Renal cortex interstitium (tissue), 11 donors: ENCODE data around the gene RSU1. TPM values are rescaled to one million over a fixed set of nuclear protein-coding genes. Genes with fewer than 3 reads are reported as not detected.

Experiments used
- DNase-seq, 11 donors: peaks; one replicate each; pipeline ENCODE4 v3.0.0-alpha.2; 2013; ENCODE audit warnings: low read depth in 9 of 11, low spot score in 4 of 11; ENCODE audit errors: extremely low read depth in 1 of 11
- polyA plus RNA-seq, 3 donors: library from polyadenylated mRNA; unstranded; fragments of 120-200 nt; gene quantifications; one replicate each; pipeline ENCODE4 v1.2.1, GENCODE V29; 2013; ENCODE audit not compliant: insufficient read length in 3 of 3

RSU1 gene
- polyA plus RNA-seq, 3 donors: 66.5 to 71.2 (median 68.3) TPM

DNA sequence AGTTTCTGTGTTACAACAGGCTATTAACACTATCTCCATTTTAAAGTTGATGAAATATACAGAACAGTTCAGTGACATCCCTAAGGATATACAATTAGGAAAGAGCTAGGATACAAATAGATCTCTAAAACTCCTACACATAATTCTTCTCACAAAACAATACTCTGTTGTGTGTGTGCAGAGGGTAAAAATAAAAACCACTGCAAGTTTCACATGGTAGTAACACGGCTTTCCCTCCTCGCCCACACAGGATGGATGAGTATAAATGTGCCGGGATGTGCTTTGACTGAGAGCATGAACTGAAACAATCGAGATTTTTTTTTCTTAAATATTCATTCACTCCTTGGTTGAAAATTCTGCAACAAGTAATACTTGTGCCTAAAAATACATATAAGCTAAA is 164.0 kb downstream of the RSU1 start:
- DNase-seq: no peak

- no peak for DNase-seq
Measured at GRCh38 chr10:16652154-16652553, 165.1 kb downstream of the RSU1 start.

DNA sequence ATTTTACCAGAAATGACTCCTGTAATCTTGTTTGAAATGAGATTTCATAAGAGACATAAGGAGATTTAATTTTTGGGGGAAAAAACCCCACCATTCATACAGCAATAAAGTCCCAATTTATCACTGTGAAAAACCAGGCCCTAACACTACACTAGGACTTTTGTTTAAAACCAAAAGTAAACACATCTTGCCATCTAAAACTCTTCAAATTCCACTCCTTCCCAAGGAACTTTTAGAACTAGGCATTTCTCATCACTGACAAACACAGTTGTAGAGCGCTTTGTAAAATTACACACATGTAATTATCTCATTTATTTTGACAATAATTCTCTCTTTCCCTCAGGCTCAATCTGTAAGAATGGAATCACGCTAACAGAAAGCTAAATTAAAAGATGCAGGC is 167.5 kb downstream of the RSU1 start:
- no peak for DNase-seq

GRCh38 chr10:16648366-16648765 is 168.9 kb downstream of the RSU1 start:
- no peak for DNase-seq

DNA sequence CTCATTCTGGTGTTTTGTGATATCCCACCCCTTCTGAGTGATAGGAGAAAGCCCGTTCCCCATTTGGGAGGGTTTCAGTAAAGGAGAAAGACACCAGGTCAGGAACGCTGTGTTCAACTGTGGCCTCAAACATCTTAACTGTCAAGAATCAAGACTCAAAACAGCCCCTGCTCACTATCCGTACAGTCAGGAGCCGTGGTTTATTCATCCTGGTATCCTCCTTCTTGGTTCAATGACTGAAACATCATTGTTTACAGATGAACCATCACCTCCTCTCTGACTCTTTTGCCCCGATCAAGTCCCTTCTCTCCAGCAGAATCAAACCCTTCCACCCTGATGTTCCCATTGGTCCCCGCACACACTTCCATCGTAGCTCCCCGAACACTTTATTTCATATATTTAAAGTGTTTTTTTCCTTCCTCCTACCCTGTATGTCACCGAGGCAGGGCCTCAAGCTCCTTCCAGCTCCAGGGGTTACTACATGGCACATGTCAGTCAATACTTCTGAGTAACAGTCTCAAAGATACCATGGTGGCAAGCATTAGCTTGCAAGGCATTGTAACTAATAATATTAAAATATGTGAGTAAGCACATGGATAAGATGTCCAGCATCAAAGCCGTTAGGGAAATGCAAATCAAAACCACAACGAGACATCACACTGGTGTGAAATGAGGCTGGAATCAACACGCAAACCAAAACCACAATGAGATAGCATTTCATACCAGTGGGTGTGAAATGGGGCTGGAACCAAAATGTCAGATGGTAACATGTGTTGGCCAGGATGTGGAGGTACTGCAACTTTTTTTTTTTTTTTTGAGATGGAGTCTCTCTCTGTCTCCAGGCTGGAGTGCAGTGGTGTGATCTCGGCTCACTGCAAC is 170.8 kb downstream of the RSU1 start:
- no peak for DNase-seq

DNA sequence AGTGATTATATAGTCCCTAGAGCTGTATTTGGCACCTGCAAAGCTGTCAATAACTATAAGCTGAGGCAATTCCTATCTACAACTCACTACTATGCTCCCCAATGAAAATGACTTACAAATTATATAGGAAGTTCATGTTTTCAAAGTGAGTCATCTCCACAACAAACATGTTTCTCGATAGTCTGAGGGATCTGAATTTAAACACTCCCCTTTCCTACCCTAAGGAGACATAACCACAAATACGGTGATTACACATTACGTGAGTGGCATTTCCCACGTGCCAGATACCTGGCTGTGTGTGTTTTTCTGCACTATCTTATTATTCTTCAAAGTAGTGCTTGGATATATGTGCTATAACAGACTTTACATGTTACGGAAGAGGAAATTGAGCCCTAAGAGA is 173.1 kb downstream of the RSU1 start:
- no peak for DNase-seq

GRCh38 chr10:16643502-16643901 is 173.7 kb downstream of the RSU1 start:
- no peak for DNase-seq

GRCh38 chr10:16640153-16640552 is 177.1 kb downstream of the RSU1 start:
- no peak for DNase-seq

DNA sequence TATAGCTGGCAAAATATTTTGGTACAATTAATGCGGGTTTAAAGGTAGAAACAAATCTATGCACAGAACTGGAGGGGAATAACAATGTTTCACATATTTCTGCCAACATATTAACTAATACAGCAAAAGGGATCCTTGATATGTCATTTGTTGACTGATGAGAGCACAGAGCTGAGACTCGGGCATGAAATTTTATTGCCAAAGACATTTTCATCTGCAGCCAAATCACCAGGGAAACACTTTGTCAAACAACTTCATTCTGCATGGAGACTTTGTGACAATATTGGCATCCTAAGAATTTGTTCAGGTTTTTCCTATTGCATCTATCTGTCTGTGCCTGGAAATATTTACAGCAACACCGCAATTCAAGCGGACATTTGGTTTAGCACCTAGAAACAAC is 177.8 kb downstream of the RSU1 start:
- DNase-seq: no peak

DNA sequence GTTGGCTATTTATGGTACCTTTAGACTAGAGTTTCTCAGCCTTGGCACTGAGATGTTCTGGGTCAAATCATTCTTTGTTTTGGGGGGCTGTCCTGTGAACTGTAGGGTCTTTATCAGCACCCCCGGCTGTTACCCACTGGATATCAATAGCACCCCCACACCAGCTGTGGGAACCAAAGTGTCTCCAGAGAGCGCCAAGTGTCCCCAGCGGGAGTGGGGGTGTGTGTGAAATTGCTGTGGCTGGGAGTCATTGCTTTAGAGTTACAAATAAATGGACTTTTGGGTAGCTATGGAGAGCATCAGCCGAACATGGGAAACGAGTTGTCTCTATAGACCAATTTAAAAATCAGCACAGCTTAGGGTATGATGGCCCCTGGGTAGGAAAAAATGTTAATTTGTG is 184.2 kb downstream of the RSU1 start:
- DNase-seq: no peak

DNA sequence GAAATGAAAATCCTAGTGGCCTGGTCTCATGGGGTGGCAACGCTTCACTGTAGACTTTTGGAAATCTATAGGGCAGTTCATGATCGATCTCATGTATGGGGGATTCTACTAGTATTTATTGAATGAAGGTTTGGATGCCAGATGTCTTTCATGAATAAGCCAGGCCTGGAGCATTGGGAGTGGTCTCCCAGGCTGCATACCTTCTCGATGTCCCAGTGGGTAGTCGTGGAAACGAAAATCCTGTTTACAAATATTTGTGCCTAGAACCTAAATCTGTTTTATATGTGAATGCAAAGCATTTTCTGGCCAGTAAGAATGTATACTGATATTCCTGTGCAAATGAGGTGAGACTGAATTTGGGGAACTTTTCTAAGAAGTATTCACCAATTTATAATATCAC is 190.5 kb downstream of the RSU1 start:
- DNase-seq: no peak

DNA sequence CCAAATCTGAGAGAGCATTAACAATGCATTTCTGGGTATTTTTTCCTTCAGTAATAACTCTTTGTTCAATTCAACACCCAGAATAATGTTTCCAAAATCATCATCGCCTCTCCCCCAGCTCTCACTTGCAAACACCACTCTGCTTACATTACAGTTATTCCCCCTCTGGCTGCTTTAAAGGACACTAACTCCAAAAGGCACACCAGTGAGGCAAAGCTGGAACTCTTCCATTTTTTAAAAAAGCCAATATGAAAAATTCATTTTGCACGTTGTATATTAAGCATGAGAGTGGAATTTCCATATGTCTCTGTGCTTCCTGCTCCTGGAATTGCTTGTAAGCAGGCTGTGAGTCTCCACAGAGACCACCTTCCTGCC is 204.3 kb downstream of the RSU1 start:
- DNase-seq: no peak

- DNase-seq: peak; percentile 4 to 66 (median 50)
Measured at GRCh38 chr10:16612115-16612980, 204.9 kb downstream of the RSU1 start.

DNA sequence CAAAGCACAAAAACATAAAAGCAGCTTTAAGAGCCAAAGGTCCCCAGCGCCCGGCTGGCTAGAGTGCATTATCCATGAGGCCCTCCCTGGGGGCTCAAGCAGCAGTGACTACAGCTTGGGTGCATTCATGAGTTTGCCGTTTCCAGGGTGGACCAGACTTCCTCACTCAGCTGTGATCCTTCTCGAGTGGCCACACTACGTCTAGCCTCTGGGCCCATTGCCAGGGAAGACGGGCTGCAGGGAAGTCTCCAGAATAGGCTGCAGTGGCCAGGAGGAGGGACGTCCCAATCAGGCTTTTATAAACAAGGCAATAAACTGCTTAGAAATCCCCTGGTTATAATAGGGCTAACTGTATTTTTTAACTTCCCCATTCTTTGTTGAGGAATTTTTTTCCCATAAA is 206.2 kb downstream of the RSU1 start:
- peak in 4 of 11 donors; percentile 2 to 5 (median 3) for DNase-seq

DNA sequence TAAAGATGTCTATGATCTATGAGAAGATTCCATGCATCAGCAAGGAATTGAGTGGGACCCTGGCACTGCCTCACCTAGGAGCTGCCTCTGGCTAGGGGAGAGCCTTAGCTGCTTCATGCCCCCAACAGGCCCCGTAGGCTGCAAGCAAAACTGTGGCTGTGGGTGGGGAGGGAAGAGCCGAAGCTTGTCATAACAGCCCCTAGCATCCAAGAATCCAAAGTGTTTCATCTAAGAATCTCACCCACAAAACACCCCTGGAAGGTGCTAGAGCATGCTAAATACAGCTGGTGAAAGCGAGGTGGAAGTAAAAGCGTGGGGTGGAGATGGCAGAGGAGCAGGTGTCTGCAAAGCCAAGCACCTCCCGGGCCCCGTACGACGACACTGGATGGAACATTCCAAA is 208.0 kb downstream of the RSU1 start:
- no peak for DNase-seq

DNA sequence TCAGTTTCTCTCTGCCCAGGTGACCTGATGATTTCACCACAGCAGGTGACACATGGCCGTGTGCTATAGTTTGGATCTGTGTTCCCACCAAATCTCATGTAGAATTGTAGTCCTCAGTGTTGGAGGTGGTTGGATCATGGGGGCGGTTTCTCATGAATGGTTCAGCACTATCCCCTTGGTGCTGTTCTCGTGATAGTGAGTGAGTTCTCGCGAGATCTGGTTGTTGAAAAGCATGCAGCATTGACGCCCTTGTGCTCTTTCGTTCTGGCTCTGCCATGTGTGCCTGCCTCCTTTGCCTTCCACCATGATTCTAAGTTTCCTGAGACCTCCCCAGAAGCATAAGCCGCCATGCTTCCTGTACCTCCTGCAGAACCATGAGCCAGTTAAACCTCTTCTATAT is 210.3 kb downstream of the RSU1 start:
- no peak for DNase-seq

DNA sequence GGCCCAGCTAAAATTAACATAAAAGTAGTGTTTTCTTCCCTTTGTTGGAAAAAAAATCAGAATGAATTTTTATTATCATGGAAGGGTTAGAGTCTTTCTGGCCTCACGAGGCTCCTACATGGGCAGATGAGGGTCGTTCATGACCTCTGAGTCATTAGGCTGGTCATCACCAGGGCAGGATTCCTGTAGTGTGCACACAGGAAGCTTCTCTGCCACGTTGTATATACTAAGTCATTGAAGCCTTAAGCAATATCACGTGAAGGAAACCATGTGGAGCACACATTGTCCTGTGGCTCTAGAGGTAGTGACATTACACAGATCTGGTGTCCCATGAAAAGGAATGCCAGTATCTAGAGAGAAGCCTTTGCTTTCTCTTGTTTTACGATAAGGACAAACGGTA is 210.8 kb downstream of the RSU1 start:
- DNase-seq: no peak

DNA sequence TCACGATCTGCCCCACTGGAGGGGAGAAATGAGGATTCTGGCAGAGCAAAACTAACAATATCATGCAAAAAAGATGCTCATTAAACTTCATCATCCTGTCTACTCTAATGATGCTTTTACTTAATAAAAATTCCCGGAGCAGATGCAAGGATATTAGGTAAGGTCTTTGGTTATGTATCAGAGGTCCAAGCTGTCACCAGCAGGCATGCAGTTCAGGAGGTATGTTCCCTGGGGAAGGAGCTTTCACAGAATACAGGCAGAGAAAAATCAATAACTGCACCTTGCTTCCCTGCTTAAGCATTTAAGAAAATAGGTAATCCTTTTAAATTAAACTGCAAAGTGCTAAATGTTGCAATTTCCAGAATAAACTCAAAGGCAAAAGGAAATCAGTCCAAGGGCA is 213.9 kb downstream of the RSU1 start:
- no peak for DNase-seq

GRCh38 chr10:16602104-16602775 is 215.0 kb downstream of the RSU1 start:
- DNase-seq: no peak

- no peak for DNase-seq
Measured at GRCh38 chr10:16599662-16600061, 217.6 kb downstream of the RSU1 start.
